GM19099 (cell line): ENCODE data around the gene KIAA0825.

Experiments
- POLR2A ChIP-seq: IDR thresholded peaks from 3 replicates; pipeline ENCODE4 v1.6.1; 2011; ENCODE audit warnings: low read depth; ENCODE audit not compliant: insufficient read length; ENCODE audit errors: extremely low read depth

The KIAA0825 gene

DNA sequence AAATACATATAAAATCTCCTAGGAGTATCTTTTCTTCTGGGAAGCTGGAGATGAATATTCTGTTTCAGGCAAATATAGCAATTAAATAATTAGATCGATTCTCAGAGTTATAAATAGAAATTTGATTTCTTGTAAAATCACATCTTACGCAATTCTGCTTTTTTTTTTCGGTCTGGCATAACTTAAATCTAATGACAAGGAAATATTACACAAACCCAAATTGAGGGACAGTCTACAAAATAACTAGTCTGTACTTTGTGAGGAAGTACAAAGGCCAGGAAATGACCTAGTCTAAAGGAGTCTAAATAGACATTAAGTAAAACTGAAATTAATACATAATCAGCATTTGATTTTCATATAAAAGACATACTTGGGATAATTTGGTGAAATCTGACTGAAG lies 133.3 kb downstream of the KIAA0825 start:
- TF ChIP-seq POLR2A, result no peak

- TF ChIP-seq POLR2A, result no peak
Measured at GRCh38 chr5:94481059-94481458, 137.3 kb downstream of the KIAA0825 start.

DNA sequence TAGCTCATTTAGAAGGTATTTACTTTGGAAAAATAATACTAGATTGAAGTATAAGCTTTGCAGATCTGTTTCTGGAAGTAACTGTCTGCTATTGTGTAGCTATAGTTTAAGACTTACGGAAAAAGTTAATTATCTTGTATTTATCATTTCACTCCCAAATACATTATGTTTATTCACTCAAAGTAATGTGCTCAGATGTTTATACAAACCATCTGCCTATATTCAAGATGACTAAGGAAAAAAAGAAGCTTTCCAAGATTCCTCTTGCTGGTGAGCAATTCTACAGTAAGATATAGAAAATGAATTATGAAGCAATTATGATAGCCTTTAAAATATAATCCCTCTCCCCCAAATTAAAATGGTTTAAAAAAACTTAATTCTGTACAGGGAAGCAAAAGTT lies 137.9 kb downstream of the KIAA0825 start:
- no peak for TF ChIP-seq POLR2A

- TF ChIP-seq POLR2A, result no peak
Measured at GRCh38 chr5:94473936-94474335, 144.5 kb downstream of the KIAA0825 start.

GRCh38 chr5:94471521-94471920 lies 146.9 kb downstream of the KIAA0825 start:
- TF ChIP-seq POLR2A, result no peak

DNA sequence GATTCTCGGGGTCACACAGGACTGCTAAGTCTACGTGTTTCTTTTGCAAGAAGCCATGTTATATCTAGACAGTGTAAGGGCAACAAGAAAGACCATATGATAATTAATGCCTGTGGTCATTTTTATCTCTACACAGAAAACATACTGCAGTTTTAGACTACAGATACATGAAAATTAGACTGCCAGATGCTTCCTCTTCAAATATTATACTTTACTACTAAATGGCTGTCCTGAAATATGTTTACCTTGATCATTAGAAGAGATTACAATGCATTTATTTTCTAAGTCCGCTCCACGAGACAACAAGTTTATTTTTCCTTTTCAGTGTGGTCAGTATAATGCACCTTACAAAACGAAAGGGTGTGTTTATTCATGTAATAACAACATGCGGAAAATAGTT lies 147.6 kb downstream of the KIAA0825 start:
- no peak for TF ChIP-seq POLR2A

- TF ChIP-seq POLR2A, result no peak
Measured at GRCh38 chr5:94469894-94470329, 148.5 kb downstream of the KIAA0825 start.

DNA sequence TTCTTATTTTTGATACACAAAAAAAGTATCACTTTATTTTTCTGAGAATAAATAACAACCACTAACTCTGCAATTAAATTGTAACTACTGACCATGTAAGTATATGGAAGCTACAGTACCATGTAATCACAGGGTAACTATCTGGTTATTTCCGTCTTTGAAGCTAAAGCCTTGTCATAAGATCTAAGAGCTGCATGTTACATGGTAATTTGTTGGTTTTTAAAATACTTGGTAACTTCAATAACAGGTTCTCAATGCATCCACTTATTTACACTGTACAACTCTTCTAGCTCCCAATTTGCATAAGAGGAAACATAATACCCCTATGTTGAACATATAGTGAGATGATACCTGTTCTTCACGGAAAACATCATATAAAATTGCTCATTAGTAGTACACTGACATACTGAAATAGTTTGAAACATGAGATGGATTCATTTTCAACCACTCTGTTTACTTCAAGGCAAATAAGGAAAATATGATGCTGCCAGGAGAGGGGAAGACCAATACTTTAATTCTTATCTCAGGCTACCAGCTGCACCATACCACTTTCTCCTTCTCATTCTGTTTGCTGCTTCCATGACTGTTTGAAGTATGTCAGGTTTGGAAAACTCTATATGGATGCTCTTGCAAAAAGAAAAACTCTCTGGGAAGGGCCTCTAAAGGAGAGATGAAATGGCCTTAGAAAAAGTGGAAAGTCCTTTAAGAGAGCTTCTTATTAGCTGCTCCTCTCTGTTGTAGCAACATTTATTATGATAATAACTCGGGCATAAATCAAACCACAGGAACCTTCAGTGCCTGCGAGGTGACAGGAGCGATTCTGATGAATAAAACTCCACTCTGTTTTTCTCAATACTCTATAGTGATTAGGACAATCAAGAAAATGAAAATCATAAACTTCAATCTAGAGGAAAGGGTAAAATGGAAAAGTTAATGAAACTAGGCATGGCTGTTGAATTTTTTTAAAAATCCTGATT lies 150.2 kb downstream of the KIAA0825 start:
- TF ChIP-seq POLR2A, result no peak

DNA sequence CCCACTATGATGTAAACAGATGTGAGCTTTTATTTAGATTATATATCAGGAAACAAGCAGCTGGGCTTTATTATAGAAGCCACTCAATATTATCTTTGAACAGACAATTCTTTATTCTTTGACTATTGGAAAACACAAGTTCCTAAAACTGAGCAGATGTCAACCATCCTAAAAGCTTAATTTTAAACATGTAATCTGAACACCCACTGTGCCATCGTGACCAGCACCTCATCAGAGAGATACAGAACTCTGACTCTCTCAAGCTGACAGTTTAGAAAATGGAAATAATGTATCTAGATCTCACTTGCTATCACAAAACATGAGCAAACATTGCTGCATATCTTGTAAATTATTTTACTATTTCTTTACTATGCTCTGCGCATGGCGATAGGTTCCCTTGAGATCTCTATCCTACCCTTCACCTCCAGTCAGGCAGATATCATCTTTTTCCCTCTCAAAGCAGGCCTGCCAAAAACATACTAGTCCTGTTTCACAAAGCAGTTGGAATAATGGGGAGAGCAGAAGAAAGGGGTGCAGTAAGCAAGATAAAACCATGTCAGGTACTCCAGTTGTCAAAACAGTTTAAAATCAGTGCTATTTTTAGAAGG lies 151.0 kb downstream of the KIAA0825 start:
- TF ChIP-seq POLR2A, result no peak

DNA sequence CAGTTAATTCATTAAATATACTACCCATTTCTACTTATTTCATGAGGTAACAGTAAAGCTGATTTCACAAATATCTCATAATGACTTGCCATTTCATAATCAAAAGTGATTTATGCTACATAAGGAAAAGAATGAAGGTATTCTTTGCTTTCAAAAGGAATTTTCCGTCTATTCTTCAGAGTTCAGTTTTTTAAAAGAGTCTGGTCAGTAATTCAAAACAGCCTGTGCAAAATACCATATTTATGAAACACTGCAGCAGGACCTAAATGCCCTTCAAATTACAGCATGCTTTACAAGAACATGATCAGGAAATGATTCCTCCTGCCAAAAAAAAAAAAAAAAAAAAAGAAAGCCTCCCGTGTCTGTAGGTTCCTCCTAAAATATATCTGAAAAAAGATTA lies 154.7 kb downstream of the KIAA0825 start:
- TF ChIP-seq POLR2A, result no peak

DNA sequence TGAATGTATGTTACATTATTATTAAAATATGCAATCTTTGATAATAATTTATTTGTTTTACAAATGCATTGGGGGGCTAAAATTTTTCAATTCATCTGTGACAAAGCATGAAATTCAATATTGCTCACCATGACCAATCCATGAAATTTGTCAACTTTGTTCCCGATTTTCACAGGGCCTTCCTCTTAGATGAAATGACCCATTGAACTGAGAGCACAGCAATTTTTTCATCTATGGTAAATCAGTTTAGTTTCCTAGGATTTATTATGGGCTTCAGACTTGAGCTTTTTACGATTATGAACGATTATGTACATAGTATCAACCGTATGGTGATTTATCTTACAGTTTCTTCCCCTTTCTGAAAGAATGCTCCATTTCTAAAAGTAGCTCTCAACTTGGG lies 157.3 kb downstream of the KIAA0825 start:
- TF ChIP-seq POLR2A, result no peak

- TF ChIP-seq POLR2A, result no peak
Measured at GRCh38 chr5:94459915-94460314, 158.5 kb downstream of the KIAA0825 start.

DNA sequence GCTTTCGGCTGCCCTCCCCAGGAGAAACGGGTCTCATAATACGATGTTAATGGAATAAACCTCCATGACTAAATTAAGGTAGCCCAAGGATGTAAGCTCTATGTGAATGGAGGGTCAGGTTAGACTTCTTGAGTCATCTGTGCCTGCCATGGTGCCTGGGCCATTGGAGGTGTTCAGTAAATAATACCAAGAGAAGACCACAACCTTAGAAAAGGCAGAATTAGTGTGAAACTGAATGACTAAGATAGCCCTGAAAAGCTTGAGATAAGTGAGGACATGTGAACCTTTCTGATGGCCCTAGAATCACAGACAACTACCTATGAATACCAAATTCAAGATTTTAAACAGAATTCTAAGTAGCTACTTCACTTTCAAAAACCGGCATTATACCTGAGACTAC lies 160.6 kb downstream of the KIAA0825 start:
- TF ChIP-seq POLR2A, result no peak

DNA sequence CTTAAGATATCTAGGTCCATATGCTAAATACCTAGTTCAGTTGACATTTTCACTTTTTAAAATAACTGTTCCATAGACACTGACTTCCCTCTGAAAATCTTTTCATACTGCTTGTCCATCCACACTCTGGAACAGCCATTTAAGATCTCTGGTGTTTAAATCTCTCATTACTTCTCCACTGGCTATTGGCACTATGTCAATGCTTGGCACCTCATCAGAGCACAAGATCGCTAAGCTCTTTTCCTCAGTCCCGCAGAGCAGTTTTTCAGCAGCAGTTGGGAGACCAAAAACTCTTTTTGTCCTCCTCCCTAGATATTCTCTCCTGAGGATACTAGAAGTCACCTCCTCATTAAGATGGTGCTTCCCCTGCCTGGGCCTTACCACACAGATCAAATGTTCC lies 172.7 kb downstream of the KIAA0825 start:
- no peak for TF ChIP-seq POLR2A

DNA sequence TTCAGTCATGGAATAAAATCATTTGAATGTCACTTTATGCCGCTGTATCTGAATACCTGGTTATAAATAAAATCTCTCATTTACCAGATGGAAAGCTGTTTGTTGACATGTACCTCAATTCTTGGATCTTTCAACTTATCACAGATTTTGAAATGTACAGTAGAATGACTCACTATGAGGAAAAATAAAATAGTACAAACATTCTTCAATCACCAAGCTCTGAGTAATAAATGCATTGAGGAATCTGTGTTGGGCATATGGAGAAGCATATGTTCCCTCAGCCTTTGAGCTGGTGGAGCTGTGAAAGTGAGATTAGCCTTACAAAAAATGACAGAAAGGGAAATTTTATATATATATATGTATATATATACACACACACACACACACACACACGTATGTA lies 175.4 kb downstream of the KIAA0825 start:
- TF ChIP-seq POLR2A, result no peak

- TF ChIP-seq POLR2A, result no peak
Measured at GRCh38 chr5:94442076-94442475, 176.3 kb downstream of the KIAA0825 start.
